HG03520 (cell line): ENCODE results near the gene WDR76.

Experiments used
- ATAC-seq: cut with Tn5 transposase; IDR thresholded peaks from one replicate; pipeline ENCODE4 v1.9.1; 2021; ENCODE audit warnings: mild to moderate bottlenecking, moderate library complexity; ENCODE audit not compliant: unreplicated experiment

Gene WDR76

GRCh38 chr15:43876872-43877271 is 50.1 kb downstream of the WDR76 start:
- ATAC-seq = no peak

GRCh38 chr15:43877371-43877770 is 50.6 kb downstream of the WDR76 start:
- no peak for ATAC-seq

GRCh38 chr15:43878446-43878845 is 51.6 kb downstream of the WDR76 start:
- no peak for ATAC-seq

GRCh38 chr15:43879386-43880355 is 52.9 kb downstream of the WDR76 start:
- no peak for ATAC-seq

GRCh38 chr15:43880406-43881194 is 53.8 kb downstream of the WDR76 start:
- ATAC-seq = no peak

DNA sequence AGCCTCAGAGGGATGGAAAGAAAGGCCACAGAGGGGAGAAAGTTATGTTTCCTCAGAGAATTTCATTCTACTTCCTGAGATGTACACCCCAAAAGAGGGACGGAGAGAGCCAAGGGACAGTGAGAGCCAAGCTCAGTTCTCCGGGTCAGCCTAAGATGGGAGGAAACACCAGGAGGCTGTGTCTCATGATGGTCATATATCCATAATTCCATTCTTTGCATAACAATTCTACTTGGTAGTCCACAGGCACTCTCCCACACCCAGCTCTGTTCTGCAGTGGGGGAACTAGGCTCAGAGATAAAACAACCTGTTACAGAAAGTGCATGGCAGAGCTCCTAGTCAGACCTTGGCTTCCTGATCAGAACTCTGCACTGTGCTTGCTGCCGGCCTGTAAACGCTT is 54.4 kb downstream of the WDR76 start:
- ATAC-seq = no peak

GRCh38 chr15:43881944-43882343 is 55.1 kb downstream of the WDR76 start:
- ATAC-seq = no peak

DNA sequence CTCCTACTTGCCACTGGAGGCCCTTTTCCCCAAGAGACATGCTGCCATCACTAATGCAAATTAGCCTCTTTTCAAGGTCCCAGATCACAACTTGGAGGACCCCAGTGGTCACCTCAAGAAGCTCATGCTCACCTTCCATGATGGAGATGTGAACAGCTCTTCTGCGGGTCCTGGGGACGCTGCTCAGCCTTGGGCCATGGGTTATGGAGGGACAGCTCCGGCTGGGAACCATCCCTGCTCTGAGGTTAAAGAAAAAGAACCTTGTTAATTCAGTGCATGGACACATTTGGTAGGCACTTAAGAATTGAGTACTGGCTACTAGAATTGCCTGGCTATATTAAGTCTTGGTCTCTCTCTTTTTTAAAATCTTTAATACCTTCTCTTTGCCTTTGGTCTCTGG is 56.8 kb downstream of the WDR76 start:
- ATAC-seq = no peak

DNA sequence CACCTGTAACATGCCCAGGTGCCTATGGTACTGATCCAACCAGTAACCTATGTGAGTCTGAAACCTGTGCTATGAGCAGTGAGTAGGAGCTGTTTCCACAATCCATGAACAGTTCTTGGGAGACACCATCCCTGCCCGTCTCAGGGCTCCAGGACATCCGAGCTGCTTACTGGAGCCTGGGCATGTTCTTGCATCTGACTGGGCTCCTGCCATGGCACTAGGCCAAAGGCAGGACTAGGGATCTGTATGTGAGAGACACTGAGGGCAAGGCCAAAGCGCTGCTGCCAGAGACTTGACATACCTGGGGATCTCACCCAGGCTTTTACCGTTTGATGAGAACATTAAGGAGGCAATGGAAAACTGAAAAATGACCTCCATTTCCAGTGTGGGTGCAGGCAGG is 59.8 kb downstream of the WDR76 start:
- no peak for ATAC-seq

GRCh38 chr15:43887901-43888300 is 61.1 kb downstream of the WDR76 start:
- ATAC-seq = no peak

DNA sequence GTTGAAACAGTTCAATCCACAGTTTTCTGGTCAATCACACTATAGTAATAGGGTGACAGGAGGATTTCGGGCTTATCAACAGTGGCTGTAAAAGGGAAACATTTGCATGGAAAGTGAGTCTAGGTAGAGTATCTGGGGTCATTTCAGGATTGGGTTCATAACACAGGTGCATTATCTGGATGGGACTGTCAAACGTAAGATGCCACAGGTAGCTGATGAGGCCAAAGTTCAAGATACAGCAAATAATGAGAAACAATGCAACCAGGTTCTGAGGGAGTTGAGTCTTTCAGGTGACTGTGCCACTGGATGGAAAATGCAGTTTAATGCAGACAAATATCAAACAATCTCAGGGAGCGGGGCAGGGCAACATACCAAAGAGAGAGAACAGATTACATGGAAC is 62.2 kb downstream of the WDR76 start:
- no peak for ATAC-seq

DNA sequence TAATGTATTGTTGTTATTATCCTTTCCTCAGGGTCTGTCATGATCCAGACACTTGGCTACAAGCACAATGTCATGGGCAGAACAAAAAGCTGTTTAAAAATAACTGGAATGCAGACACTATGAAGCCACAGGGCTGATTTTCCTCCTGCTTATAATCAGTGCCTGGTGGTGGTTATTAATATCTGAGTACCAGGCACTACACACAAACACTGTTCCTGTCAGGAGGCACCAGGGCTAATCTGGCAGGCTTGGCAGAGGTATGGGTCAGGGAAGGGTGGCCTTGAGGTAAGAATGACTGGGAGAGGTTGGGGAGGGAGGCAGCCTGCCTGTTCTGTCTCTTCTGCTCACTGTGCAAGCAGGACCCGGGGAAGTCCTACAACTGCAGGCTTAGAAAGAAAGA is 67.2 kb downstream of the WDR76 start:
- ATAC-seq = no peak

DNA sequence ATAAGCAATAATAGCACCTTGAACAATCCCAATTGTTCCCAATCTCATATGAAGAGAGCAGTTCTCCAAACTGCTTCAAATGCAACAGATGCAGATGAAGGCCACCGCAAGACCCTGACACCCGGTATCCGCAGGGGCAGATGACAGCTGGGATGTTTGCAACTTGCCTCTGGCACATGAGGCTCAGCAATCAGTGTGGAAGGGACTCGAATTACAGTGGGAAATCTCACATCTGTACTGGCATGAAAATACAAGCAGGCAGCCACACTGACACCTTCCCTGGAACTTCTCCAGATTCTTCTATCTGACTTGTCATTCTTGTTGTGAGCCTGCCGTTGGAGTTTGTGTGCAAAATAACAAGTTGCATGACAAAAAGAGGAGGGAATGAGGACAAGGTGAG is 68.8 kb downstream of the WDR76 start:
- ATAC-seq = no peak

GRCh38 chr15:43896543-43896942 is 69.7 kb downstream of the WDR76 start:
- ATAC-seq = no peak

DNA sequence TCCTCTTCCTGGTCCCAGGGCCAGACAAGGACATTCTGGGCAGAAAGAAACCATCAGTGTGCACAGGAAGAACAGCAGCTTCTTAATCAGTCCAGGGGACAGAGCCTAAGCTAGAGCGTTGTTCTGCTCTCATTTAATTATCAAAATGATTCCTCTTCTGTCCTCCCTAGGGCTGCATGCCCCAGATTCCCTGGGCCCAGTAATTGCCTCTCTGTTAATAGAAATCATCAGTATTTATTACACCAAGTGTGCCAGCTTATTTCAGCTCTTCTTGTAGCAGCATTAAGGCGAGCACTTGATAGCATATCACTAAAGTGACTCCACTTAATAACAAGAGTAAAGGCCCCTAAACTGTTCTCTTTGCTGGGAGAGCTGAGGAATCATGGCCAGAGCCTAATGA is 72.1 kb downstream of the WDR76 start:
- no peak for ATAC-seq

GRCh38 chr15:43899928-43900327 is 73.1 kb downstream of the WDR76 start:
- no peak for ATAC-seq

DNA sequence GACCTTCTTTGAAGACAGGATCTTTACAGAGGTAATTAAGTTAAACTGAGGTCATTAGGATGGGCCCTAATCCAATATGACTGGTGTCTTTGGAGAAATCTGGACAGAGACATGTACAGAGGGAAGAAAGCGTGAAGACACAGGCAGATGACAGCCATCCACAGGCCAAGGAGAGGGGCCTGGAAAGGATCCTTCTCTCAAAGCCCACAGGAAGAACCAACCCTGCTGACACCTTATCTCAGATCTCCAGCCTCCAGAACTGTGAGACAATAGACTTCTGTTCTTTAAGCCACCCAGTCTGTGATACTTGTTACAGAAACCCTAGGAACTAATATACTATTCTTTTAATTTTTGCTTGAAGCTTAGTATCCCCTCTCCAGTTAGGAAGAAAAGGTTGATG is 74.2 kb downstream of the WDR76 start:
- ATAC-seq = no peak

DNA sequence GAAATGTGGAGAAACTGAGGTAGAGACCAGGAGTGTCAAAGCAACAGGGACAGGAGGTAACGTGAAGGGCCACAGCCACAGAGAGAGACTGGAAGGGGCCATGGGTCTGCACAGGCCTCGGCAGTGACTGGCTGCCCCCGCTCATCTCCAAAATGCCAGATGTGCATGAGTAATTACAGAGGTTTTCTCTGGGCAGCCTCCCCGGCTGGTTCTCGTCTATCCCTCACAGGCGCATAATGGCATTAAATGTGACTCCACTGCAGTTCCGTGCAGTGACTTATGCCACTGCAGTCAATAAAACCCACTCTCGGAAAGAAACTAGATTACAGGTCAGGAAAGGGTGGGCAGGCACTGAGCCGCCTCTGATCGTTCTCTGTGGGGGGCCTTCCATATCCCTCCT is 74.7 kb downstream of the WDR76 start:
- ATAC-seq = no peak

DNA sequence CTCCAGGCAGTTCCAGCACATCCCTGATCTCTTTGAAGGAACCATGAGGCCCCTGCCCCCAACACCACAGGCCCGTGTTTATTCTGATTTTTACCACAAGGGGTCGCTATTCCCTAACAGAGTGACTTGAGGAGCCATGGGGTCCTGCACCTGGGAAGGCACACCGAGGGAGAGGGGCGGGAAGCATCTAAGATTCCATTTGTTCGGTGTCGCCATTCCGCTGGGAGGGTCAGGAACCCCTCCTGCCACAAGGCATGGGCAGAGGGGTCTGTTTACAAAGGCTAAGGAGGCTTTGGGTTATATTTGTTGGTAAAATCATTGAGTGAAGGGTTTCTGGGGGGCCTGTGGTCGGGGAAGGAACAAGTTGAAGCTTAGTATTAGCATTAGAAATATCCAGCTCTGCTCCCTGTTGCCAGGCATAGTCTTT is 77.1 kb downstream of the WDR76 start:
- no peak for ATAC-seq

DNA sequence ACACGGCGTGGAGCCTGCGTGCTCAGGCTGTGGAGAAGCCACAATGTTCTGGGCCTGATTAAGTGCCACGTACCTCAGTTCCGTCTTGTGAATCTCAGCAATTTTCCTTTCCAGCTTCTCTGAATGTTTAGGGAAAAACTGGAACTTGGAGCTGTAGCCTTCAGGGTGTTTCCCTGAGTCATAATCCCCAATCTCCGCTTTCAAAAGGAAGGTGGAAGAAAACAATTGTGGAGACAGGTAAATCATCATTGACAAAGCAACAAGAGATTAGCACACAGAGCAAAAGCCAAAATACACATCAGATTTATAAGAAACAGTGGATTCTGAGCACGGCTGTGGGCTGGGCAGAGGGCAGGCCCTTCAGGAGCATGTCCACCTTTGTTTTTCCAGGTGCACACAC is 79.0 kb downstream of the WDR76 start:
- ATAC-seq = no peak

GRCh38 chr15:43908516-43909050 is 81.8 kb downstream of the WDR76 start:
- no peak for ATAC-seq
